Mesothelial cell of epicardium (in vitro differentiated cells): ENCODE data around the gene PCDHB5. TPM values are rescaled to one million over a fixed set of nuclear protein-coding genes. Genes with fewer than 3 reads are reported as not detected.
"Not testable (repeated sequence)": the region's sequence is repeated elsewhere in the genome, so short reads cannot be mapped to it uniquely, and the experiment has no call there.

Experiments used
- DNase-seq, 2 experiments: peaks; one replicate each; pipeline ENCODE4 v3.0.0; 2021; ENCODE audit warnings: low spot score in 2 of 2; ENCODE audit not compliant: unreplicated experiment in 2 of 2
- H3K27ac Mint-ChIP-seq: 2 replicates; pipeline ENCODE4 v1.8.0; 2021; ENCODE audit warnings: mixed read lengths
- H3K27me3 Mint-ChIP-seq: 2 replicates; pipeline ENCODE4 v1.8.0; 2021; ENCODE audit warnings: low read depth, mixed read lengths
- H3K36me3 Mint-ChIP-seq: 2 replicates; pipeline ENCODE4 v1.8.0; 2021; ENCODE audit warnings: mixed read lengths
- H3K4me1 Mint-ChIP-seq: 2 replicates; pipeline ENCODE4 v1.8.0; 2021; ENCODE audit warnings: mixed read lengths
- H3K4me3 Mint-ChIP-seq: 2 replicates; pipeline ENCODE4 v1.8.0; 2021; ENCODE audit warnings: mild to moderate bottlenecking, moderate library complexity, mixed read lengths
- H3K9me3 Mint-ChIP-seq: 2 replicates; pipeline ENCODE4 v1.8.0; 2021; ENCODE audit warnings: mixed read lengths
- total RNA-seq: library from RNA; stranded (reverse); gene quantifications from 3 replicates; pipeline ENCODE4 v1.2.1, GENCODE V29; 2021
- TF ChIP-seq, protein P1 (sequence below): fragments of 200-600 bp; sonication (generic); IDR thresholded peaks from one replicate; pipeline ENCODE4 v1.5.0; 2021; ENCODE audit warnings: antibody characterized with exemption; ENCODE audit not compliant: unreplicated experiment

The PCDHB5 gene
- total RNA-seq: 5.2 to 6.8 TPM (median 6.0 TPM) in 3 replicates

DNA sequence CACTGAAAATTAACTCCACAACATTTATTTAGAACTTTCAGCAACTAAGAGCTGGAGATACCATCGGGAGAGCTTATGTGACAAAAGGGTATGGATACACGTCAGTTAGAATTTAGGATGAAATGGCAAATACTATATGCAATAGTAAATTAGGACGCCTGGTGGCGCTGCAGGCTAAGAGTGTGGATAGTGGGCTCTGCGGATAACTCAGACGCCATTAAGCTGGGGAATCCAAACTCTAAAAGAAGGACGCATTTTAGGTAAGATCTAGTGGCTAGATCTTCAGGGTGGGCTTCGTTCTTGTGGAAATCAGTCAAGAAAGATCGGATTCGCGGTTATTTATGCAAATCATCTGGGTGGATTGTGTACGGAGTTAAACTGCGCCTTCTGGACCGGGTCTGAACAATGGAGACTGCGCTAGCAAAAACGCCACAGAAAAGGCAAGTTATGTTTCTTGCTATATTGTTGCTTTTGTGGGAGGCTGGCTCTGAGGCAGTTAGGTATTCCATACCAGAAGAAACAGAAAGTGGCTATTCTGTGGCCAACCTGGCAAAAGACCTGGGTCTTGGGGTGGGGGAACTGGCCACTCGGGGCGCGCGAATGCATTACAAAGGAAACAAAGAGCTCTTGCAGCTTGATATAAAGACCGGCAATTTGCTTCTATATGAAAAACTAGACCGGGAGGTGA, at the start of gene PCDHB5:
PCDHB5 (plus strand) TSS at position 177 of the 688 bp plus-strand sequence; CDS start at position 406, 229 bp downstream.
- peaks cover 72% of the 10 kb centered on the region for H3K36me3 Mint-ChIP-seq
- DNase-seq: no peak

DNA sequence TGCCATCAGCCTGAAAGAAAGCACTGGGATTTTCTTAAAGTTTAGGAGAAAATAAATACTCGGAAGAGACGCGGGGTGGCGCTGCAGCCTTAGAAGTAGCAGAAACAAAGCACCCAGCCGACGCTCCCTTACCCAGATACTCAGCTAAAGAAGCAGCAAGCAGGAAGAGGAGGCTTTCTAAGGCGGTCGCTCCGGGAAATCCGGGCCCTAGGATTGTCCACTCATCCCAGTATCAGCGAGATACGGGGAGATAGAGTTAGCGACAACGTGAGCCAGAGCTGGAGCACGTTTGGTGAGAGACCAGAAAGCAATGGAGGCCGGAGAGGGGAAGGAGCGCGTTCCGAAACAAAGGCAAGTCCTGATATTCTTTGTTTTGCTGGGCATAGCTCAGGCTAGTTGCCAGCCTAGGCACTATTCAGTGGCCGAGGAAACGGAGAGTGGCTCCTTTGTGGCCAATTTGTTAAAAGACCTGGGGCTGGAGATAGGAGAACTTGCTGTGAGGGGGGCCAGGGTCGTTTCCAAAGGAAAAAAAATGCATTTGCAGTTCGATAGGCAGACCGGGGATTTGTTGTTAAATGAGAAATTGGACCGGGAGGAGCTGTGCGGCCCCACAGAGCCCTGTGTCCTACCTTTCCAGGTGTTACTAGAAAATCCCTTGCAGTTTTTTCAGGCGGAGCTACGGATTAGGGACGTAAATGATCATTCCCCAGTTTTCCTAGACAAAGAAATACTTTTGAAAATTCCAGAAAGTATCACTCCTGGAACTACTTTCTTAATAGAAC, 40.3 kb upstream of the PCDHB5 start, which contains the start of gene PCDHB2:
PCDHB2 (plus strand) TSS at position 135 of the 782 bp plus-strand sequence; CDS start at position 311, 176 bp downstream.
- TF ChIP-seq, protein P1, sequence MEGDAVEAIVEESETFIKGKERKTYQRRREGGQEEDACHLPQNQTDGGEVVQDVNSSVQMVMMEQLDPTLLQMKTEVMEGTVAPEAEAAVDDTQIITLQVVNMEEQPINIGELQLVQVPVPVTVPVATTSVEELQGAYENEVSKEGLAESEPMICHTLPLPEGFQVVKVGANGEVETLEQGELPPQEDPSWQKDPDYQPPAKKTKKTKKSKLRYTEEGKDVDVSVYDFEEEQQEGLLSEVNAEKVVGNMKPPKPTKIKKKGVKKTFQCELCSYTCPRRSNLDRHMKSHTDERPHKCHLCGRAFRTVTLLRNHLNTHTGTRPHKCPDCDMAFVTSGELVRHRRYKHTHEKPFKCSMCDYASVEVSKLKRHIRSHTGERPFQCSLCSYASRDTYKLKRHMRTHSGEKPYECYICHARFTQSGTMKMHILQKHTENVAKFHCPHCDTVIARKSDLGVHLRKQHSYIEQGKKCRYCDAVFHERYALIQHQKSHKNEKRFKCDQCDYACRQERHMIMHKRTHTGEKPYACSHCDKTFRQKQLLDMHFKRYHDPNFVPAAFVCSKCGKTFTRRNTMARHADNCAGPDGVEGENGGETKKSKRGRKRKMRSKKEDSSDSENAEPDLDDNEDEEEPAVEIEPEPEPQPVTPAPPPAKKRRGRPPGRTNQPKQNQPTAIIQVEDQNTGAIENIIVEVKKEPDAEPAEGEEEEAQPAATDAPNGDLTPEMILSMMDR: peak; percentile 89
- Mint-ChIP-seq H3K4me1 (peaks cover 4% of the 10 kb centered on the region), H3K4me3 (peak within 1 kb of the TSS; percentile 98), H3K27ac (peak within 1 kb of the TSS; percentile 100), H3K9me3 (peaks cover 32% of the 10 kb centered on the region), H3K36me3 (peaks cover 34% of the 10 kb centered on the region), H3K27me3 (peaks cover 2% of the 10 kb centered on the region)
- peak; percentile 60 to 81 for DNase-seq

More for the DNA sequence above, at the start of gene PCDHB5:
- peak within 1 kb of the TSS; percentile 24 for H3K27ac Mint-ChIP-seq
- peaks cover 80% of the 10 kb centered on the region for H3K9me3 Mint-ChIP-seq
- TF ChIP-seq, protein P1: no peak
- no peaks in the 10 kb centered on the region for H3K27me3 Mint-ChIP-seq
- H3K4me1 Mint-ChIP-seq: no peaks in the 10 kb centered on the region
- peak within 1 kb of the TSS; percentile 58 for H3K4me3 Mint-ChIP-seq

DNA sequence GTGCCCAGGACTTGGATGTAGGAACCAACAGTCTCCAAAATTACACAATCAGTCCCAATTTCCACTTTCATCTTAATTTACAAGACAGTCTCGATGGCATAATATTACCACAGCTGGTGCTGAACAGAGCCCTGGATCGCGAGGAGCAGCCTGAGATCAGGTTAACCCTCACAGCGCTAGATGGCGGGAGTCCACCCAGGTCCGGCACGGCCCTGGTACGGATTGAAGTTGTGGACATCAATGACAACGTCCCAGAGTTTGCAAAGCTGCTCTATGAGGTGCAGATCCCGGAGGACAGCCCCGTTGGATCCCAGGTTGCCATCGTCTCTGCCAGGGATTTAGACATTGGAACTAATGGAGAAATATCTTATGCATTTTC, 39.8 kb upstream of the PCDHB5 start:
- Mint-ChIP-seq H3K36me3 (peaks cover 40% of the 10 kb centered on the region), H3K27ac (peak overlapping the region; percentile 100), H3K27me3 (peaks cover 2% of the 10 kb centered on the region), H3K9me3 (peaks cover 38% of the 10 kb centered on the region), H3K4me1 (peaks cover 4% of the 10 kb centered on the region), H3K4me3 (peak overlapping the region; percentile 98)
- DNase-seq: no peak
- TF ChIP-seq, protein P1: no peak

DNA sequence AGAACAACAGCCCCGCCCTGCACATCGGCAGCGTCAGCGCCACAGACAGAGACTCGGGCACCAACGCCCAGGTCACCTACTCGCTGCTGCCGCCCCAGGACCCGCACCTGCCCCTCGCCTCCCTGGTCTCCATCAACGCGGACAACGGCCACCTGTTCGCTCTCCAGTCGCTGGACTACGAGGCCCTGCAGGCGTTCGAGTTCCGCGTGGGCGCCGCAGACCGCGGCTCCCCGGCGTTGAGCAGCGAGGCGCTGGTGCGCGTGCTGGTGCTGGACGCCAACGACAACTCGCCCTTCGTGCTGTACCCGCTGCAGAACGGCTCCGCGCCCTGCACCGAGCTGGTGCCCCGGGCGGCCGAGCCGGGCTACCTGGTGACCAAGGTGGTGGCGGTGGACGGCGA, 38.8 kb upstream of the PCDHB5 start:
- peaks cover 44% of the 10 kb centered on the region for H3K9me3 Mint-ChIP-seq
- not testable (repeated sequence) for H3K27me3 Mint-ChIP-seq, H3K4me1 Mint-ChIP-seq, DNase-seq, H3K27ac Mint-ChIP-seq
- peaks cover 49% of the 10 kb centered on the region for H3K36me3 Mint-ChIP-seq
- H3K4me3 Mint-ChIP-seq: peak overlapping the region; percentile 98

DNA sequence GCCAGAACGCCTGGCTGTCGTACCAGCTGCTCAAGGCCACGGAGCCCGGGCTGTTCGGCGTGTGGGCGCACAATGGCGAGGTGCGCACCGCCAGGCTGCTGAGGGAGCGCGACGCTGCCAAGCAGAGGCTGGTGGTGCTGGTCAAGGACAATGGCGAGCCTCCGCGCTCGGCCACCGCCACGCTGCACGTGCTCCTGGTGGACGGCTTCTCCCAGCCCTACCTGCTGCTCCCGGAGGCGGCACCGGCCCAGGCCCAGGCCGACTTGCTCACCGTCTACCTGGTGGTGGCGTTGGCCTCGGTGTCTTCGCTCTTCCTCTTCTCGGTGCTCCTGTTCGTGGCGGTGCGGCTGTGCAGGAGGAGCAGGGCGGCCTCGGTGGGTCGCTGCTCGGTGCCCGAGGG, 38.4 kb upstream of the PCDHB5 start:
- Mint-ChIP-seq H3K4me3 (peak overlapping the region; percentile 26), H3K36me3 (peaks cover 53% of the 10 kb centered on the region), H3K9me3 (peaks cover 47% of the 10 kb centered on the region)
- H3K4me1 Mint-ChIP-seq, H3K27ac Mint-ChIP-seq, DNase-seq, H3K27me3 Mint-ChIP-seq: not testable (repeated sequence)

DNA sequence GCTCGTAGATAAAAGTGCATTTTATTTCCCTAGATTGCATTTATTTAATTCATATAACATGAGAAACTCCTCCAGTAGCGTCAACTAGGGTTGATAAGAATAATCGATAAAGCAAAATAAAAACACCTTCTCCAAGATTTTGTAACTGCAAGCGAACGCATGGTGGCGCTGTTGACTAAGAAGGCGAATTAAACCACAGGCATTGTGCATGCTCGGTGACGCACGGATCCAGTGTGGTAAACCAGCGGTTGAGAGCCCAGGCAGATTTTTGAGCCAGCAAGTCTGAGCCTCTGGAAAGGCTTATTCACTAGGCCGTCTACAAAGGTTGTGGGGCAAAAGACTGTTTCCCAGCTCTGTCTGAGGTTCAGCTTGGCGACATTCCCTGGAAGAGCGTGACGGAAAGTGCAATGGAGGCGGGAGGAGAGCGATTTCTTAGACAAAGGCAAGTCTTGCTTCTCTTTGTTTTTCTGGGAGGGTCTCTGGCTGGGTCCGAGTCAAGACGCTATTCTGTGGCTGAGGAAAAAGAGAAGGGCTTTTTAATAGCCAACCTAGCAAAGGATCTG, 34.7 kb upstream of the PCDHB5 start, which contains the start of gene PCDHB3:
PCDHB3 (plus strand) TSS at position 231 of the 563 bp plus-strand sequence; CDS start at position 408, 177 bp downstream.
- Mint-ChIP-seq H3K4me3 (no peak within 1 kb of the TSS), H3K36me3 (peaks cover 68% of the 10 kb centered on the region)

More for the DNA sequence above, 34.7 kb upstream of the PCDHB5 start, which contains the start of gene PCDHB3:
- TF ChIP-seq, protein P1: no peak
- no peak for DNase-seq
- H3K4me1 Mint-ChIP-seq: peaks cover 2% of the 10 kb centered on the region
- H3K27me3 Mint-ChIP-seq: no peaks in the 10 kb centered on the region
- no peak within 1 kb of the TSS for H3K27ac Mint-ChIP-seq
- peaks cover 45% of the 10 kb centered on the region for H3K9me3 Mint-ChIP-seq
